Measurements from ENCODE around the gene PDE5A.
"Not testable (repeated sequence)": the region's sequence is repeated elsewhere in the genome, so short reads cannot be mapped to it uniquely, and the experiment has no call there.

The PDE5A gene

DNA sequence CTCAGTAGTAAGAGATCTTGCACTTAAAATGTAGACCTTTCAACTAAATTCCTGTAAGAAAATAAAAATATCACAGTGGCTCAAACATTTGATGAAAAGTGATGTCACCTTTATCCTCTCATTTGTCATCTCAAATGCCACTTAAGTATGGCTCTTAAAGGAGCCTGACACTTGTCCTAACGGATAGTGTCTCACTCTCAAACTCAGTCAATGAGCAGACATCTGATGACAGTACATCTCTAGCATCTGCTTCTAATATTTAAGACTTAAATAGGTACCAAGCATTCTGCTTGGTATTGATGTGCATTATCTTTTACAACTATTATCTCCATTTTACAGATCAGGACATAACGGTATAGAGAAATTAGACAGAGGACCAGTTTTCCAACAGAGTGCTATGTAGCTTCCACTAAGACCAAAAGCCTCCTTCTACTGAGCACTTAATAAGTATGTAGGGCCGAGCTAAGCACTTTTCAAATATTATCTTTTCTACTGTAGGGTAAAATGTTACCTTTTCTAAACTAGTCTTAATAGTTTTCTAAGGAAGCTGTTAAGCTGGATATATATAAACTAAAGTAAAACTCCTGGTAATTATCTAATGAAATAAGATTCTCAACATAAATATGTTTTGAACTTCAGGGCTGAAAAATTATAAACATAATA is 110.2 kb downstream of the PDE5A start:
- no peak for DNase-seq

DNA sequence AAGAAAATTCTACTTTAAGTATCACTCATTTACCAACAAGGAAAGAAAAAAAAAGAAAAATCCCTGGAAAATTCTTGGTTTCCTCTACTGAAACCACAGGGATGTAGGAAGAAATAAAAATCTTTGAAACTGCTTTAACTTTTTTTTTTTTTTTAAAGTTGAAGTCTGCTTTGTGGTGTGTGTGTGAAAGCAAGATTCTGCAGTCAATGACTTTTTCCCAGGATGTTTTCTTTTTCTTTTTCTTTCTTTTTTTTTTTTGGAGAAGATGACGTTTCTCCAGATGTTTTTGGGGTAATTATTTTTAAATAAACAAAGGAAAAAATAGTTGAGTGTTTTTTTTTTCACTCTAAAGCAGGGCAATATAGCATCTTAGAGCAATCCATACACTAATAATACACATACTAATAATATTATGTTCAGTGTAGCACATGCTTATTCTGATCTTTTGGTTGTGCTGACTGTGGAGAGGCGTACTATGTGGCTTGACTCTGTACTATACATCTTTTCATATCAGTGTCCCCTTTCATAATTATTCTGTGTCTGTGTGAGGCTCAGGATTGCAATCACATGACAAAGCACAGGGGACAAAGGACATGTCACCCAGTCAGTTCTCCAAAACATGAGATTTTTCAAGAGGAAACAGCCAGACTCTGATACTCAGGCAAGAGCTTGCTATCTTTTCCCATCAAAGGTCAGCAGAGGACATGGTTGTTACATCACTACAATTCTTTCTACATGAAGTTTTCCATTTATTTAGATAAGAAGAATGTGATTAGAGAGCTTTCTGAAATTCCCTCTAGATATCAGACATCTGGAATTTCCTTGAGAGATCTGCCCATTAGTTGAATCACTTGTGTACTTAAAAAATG is 111.0 kb downstream of the PDE5A start:
- no peak for DNase-seq

DNA sequence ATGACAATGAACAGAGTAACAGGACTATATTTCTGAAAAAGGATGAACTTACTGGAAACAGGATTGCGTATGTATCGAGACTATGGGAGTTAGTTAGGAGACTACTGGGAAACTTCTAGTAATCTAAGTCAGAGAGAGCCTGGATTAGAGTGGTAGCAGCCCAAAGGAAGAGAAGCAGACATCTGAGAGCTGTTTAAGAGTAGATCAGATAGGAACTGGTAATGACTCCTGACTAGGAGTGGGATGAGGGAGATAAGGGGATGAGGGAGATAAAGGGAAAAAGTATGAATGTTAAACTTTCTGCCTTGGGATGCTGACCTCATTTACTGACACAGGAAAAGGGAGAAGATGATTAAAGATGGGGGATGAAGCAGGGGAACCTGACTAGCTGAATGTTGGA is 116.2 kb downstream of the PDE5A start:
- no peak for DNase-seq

DNA sequence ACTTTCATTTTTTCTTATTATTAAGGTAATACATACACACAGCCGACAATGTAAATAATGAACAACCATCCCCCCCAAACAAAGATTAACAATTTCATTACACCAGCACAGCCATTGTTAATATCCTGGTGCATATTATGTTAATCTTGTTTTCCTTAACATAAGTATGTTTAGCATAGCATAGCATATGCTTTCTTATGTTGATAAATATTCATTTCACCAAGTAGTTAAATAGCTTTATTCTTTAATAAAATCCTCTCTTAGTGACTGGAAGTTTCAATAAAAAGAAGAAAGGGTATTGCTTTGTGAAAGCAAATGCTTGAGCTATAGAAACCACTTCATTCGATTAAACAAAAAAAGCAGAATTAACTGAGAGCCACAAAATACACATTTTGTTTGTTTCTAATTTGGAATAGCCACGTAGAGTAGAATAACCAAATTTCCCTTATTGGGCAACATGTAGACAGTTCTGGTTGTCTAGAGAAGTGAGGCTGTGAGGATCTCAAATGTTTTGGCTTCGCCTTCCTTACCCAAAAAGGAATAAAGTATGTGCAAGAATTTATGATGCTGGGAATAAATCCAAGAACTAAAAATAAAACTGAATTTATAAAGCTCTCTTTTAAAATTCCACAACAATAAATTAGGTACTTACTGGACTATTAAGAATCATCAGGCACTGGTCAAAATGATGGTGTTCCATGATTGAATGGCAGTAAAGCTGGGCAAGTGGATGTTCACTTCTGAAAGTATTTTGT is 118.0 kb downstream of the PDE5A start:
- no peak for DNase-seq

DNA sequence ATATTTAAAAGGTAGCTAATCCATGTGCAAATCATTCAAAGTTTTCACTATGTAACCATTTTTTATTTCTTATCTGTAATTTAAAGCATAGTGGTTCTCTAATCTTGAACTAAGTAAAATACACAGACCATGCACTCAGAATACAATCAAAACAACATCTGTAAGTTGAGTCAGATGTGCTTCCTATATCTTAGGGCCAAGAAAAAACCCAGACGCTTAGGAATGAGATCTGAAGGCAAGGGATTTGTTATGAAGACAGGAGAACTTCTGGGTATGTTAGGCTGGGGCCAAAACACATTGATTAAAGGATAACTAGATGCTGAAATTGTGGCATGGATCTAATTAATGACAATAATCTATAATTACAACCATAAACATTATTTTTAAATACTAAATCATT is 120.3 kb downstream of the PDE5A start:
- no peak for DNase-seq

DNA sequence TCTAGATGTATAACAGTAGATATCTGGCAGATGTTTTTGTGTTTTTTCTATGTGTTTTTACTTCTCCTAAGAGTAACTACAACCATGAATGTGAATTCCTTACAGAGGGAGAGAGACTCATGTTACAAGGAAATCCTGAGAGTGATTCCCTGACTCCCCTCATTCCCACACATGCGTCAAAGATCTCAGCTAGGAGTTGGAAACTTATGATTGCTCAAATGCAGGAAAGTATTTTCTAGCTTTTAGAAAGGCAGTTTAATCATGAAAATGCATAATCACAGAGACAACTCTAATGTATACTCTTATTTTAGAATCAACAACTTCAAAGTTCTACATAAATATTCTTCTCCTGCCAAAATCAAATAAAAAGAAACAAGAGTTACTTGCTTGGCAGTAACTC is 121.8 kb downstream of the PDE5A start:
- DNase-seq: no peak

DNA sequence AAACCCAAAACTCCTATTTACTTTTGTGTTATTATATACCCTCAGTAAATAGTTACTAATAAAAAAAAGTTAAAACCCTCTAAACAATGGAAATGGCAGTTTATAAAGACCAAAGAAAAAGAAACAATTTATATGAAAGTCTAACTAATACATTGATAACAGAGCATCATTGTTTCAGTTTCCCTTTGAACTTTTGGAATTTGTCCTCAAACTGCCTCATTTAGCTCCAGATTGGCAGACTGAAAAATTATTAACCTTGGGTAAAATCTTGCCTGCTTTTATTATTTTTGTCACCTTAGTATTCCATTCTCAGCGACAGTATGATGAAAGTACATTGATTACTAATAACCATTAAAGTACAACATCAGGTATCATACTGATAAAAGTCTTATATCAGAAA is 124.0 kb downstream of the PDE5A start:
- DNase-seq: no peak

DNA sequence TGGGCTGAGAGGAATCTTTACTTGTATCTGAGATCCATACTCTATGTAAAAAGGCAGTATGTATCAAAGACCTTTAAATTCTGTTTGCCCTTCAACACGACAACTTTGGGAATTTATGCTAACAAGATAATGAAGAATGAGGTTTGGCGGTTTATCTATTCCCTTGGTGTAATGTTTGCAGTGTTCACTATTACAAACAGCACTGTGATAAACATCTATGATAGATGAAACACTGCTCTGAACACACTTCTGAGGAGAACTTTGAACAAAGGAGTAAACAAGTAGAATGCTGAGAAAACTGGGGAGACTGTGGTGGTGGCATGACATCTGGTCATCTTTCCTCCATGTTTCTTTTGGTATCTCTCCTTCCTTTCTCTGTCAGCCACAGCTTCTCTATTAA is 126.9 kb downstream of the PDE5A start:
- no peak for DNase-seq

DNA sequence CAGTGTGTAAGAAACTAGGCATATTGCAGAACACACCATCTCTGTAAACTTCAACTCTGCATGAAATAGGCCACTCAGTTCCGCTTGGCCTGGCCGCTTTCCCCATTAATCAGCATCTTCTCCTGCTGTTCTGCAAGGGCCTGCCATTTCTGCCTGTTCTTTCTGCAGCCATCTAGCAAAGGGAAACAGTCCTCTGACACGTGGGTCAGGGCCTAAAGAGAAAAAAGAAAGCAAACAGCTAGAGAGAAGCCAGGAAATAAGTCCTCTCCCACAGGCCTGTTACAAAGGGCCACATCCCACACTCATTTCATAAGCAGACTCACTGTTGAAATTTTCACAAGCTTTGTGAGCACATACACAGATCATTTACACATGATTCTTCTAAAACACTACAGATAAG is 130.1 kb downstream of the PDE5A start:
- DNase-seq: no peak

DNA sequence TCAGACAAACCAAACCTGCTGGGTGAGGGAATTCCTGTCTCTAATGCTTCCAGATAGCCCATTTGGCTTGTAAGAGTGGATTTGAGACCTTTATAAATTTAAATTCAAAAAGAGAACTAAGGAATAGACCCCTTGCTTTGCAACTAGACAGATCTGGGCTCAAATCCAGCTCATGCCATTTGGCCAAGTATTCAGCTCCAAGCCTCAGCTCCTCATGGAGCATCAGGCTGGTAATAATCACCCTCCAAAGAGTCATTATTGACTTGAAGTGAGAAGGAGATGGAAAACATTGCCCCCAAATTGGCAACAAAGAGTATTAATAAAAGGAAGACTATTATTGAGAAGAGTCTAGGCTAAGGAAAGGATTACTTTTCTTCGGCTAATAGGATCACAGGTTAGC is 134.7 kb downstream of the PDE5A start:
- no peak for DNase-seq

DNA sequence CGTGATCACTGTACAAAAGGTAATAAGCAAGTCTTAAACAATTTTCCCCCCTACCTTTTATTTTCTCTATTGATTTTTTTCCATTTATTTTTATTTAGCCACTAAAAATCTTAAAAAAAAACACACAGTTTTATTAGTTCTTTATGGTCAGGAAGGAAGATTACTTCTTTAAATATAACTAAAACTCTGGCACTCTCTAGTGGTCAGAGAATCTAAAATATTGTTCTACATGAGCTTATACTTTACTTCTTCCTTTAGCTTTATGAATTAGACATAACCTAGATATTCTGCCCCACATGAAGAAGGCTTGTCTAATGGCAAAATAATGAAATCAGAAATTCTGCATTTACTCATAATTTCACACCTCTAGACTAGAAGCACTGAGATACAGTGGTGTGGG is 135.2 kb downstream of the PDE5A start:
- no peak for DNase-seq

DNA sequence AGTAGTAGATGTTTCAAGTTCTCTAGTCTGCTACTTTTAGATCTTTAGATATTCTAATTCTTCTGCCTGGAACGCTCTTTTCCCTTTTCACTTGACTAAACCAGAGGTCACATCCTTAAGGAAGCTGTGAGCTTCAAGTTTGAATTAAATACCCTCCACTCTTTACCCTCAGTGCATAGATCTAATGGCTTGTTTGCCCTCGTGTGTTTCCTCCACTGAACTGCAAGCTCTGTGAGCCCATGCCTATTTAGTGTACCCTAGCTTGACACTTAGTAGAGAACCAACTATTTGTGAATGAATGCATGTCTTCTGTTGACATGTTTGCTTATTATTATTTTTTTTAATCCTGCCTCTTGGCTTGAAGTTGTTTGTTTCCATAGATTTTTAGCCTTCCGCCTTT is 138.3 kb downstream of the PDE5A start:
- no peak for DNase-seq

DNA sequence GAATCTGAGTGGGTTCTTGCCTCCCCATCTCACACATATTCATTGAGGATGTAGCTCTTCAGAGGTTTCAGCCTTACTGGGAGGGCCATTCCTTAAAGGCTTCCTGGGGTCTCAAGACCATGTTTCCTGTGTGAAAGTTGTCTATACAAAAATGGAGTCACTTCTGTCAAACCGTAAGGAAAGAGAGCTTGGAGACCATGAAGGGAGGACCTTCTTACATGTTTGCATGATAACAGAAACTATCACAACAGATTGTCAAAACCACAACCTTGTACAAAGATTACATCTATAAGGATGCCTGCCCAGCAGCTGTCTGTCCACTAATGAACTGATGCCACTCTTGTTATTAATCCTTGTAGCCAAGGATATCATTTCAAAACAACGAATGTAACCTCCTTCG is 139.3 kb downstream of the PDE5A start:
- no peak for DNase-seq

DNA sequence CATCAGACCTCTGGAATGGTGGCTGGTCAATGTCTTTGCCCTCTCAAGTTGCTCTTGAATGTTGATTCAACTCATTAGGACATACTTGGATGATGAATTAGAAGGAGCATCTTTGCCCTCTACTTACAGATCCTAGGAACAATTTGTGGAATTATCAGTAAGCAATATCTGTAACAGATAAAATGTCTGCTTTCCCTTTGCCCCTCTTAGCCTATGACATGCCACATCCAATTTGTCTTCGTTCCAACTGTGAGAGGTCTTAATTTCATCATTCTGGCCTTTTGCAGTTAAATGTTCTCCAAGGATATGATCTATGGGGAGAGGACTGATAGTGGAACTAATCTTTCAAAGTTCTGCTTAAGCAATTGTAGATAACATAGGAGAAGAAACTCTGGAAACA is 148.3 kb downstream of the PDE5A start:
- no peak for DNase-seq

DNA sequence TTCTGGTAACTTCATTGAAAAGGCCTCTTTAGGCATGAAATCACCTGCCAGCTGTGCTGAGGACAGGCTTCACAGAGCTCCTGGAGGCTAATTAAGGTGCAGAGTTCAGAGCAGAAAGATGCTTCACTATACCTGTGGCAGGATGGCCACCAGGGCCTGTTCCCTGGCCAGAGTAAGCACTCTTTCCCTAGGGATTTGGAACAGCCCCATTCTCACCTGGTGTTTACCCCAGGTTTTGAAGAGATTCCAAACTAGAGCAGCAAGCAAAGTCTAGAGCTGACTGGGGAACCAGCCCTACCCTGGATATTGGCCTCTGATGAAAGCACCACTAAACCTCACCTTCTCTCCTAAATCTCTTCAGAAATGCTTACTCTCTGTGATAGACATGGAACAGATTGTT is 148.8 kb downstream of the PDE5A start:
- DNase-seq: no peak

DNA sequence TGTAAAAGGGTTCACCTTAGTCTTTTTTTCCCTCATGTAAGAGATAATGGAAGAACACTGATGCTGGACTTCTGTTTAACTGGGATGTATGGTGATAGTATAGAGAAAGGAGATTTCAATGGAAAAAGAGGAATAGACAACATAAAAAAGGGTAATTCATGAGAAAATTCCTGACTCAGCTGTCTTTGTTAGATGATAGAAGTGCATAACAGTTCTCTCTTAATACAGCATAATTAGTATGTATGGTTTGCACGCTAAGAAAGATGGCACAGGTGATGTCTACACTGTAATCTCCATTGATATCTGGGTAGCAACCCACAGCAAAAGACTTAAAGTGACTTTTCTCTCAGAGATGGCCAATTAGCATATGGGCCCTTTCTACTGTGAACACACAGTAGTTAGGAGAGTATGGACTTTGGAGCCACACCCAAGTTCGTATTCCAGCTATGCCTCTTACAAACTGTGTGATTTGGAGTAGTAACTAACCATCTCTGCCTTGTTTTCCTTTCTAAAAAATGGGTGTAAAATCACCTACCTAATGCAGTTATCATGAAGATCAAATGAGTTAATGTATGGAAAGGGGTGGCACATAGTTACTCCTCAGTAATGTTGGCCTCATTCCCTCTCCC is 149.3 kb downstream of the PDE5A start:
- DNase-seq: no peak

DNA sequence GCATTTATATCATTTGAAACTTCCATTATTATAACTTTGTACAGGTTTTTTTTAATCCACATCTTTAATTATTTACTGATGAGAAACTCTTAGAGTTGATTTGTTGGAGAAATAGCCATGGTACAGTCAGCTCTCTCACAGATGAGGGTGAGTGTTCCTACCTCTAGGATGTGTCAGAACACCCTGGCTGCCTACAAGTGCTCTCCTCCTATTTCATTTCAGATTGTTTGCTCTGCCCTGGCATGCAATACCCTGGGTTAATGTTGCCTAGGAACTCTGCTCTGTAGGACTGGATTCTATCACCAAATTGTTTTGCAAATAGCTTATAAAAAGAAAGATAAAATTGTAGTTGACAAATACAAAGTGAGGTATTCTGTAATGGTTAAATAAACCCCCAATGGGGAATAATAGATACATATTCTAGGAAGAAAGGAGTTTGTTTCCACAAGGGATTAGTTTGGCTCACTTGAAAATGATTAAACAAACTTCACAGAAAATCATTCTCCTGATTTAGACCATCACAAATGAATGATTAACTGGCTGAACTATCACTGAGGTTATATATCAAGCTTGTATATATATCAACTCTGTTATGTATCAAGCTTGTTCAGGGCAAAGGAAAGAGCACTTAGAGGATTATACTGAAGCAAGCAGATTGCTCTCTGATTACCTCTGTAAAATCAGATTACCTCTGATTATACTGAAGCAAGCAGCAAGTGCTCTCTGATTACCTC is 150.0 kb downstream of the PDE5A start:
- no peak for DNase-seq

DNA sequence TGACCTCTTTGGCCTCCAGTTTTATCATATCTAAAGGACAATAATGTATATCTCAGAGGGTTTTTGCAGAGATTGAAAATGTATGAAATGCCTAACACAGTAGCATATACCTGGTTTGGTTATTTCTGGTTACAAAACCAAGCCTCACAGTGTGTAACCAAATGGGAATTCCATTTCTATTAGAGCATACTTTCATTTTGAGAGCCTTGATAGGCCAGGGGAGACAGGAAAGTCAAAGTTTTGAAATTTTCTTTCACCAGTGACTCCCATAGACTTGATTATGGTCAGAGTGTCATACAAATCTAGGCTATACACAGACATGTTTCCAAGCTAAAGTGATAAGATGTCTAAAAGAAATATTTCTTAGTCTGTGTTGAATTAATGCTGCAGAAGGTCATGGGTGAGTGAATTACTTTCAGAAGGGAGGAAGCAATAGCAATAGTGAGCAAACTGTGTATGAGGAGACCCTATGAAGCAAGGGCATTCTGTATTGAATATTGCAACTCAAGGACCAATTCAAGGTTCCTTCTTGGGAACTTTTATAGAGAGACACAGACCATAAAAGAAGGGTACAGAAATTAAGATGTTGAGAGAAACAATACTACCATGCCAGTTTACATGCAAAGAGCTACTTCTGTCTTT is 151.1 kb downstream of the PDE5A start:
- no peak for DNase-seq

DNA sequence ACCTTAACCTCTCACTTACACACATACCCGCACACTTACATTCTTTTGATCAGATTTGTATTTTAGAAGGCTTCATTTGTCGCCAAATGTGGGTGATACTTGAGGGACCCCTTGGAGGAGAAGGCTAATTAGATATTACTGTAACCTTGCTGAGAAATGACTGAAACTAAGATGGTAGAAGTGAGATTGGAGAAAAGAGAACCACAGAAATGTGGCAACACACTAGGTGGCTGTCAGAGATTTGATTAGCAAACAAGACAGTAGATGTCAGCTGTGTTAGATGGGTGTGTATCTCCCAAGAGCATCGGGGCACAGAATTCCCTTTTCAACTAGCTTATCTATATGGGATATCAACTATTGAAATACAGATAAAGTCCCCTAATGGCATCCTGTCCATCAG is 157.3 kb downstream of the PDE5A start:
- no peak for DNase-seq

DNA sequence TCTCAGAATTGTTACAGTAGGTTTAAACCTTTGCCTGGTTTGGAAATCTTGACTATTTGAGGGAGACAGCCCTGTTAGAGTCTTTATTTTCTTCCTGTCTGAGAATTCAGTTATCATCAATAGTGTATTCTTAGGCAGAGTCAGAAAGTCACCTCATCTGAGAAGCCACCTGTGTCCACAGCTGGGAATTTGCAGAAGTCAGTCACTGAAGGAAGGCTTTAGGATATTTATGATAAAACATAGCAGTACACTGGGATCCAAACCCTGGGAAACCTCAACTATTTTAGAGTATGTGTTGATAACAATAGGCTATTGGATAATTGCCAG is 157.9 kb downstream of the PDE5A start:
- not testable (repeated sequence) for DNase-seq

DNA sequence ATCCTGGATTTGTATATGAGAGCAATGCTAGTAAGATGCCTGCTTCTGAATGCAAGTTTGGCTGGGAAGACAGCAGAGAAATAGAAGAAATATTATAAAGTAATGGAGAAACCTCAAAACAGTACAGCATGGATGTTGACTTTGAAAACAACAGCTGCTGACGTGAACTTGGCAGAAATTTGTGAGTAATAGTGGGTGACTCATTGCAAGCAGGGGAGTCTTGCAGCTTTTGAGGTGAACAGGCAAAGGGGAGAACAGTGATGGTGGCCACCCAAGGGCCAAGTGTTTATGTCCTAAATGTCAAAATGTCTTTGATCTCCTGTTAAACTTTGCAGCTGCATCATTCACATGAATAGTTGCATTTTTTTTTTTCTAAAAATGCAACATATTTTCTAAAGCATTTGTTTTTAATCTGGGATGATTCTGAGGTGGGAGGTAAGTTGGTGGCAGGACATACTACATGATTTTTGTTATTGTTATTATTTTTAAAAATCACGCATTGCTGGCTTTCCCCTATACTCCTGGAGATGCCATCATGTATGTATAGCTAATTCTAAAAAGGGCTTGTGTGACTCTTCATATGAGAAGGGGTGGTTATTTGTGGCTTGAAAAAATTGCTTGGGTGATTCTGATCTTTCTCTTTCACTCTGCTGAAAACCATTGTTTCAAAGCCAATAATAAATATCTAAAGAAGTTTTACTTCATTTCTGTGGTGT is 158.4 kb downstream of the PDE5A start:
- DNase-seq: not testable (repeated sequence)

DNA sequence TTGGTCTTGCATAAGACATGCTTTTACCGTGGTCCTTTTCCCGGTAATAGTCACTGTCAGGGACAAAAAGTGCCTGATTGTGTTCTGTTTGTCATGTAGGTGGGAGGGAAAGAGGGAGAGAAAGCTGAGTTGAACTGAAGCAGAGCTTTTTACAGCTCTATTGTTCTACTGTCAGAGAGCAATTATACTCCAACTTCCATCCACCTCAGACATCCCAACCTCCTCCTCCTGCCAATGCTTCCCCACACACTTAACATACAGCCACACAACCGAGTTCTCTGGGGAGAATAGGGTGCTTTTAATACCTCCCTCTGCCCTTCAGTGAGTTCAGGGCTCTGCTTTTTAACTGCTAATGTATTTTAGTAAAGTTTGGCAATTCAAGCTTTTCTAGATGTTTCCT is 159.6 kb downstream of the PDE5A start:
- DNase-seq: not testable (repeated sequence)
